HG03139 (cell line): ENCODE data around the gene SRRM3.
"Not testable (repeated sequence)": the region's sequence is repeated elsewhere in the genome, so short reads cannot be mapped to it uniquely, and the experiment has no call there.

Experiments used
- ATAC-seq: cut with Tn5 transposase; IDR thresholded peaks from one replicate; pipeline ENCODE4 v1.9.1; 2021; ENCODE audit not compliant: unreplicated experiment

Gene SRRM3

GRCh38 chr7:76335417-76335816, 133.7 kb downstream of the SRRM3 start:
- not testable (repeated sequence) for ATAC-seq

DNA sequence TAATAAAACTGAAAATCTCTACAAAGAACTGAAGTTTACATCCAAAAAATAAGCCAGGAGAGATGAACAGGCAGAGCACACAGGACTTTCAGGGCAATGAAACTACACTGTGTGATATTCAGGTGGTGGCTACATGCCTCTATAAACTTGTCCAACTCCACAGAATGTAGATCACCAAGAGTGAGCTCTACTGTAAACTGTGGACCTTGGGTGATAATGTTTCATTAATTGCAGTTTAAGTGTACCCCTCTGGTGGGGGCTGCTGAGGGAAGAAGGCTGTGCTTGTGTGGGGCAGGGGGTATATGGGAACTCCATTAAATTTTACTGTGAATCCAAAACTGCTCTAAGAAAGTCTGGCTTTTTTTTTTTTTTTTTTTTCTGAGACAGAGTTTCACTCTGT, 134.4 kb downstream of the SRRM3 start:
- ATAC-seq = no peak
